Measurements from ENCODE around the gene CCHCR1.

GRCh38 chr6:31149827-31150447 lies 7.7 kb downstream of the CCHCR1 start:
- TF ChIP-seq FOXA1 (IDR thresholded peaks at IDR 0.05) (no peak), HDGF (IDR thresholded peaks at IDR 0.05; ENCODE audit: borderline replicate concordance) (no peak), ARNT (IDR thresholded peaks at IDR 0.05) (no peak)
- TF ChIP-seq, protein P1, sequence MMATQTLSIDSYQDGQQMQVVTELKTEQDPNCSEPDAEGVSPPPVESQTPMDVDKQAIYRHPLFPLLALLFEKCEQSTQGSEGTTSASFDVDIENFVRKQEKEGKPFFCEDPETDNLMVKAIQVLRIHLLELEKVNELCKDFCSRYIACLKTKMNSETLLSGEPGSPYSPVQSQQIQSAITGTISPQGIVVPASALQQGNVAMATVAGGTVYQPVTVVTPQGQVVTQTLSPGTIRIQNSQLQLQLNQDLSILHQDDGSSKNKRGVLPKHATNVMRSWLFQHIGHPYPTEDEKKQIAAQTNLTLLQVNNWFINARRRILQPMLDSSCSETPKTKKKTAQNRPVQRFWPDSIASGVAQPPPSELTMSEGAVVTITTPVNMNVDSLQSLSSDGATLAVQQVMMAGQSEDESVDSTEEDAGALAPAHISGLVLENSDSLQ (IDR thresholded peaks at IDR 0.05), result no peak

Data from HEK293T (cell line).